ENCODE data around the gene PRMT3.
"Not testable (repeated sequence)": the region's sequence is repeated elsewhere in the genome, so short reads cannot be mapped to it uniquely, and the experiment has no call there.

Gene PRMT3

DNA sequence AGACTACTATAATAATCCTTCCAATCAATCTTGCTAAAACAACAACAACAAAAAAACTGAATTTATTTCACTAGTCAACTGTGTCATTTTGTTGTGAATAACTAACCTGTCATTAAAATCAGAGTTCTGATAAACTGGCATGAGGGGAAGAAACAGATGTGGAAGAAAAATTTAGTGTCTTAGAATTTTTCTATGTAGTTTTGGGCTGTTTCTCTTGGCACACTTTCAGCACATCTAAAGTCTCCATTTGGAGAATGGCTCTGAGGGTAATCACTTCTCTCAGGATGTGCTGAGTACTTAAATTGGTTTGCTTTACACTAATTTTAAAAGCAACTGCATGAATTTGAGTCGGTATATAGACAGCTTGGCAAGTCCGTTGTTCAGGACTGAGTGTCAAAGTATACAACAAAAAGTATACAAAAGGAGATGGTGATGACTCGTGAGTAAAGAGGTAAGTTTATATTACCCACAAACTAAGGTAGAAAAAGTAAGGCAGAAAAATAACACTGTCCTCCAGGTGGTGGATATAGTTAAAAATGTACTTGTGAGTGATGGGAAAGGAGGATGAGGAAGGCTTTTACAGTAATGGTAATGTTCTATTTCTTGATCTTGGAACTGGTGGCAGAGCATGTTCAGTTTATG, 13.8 kb upstream of the PRMT3 start:
- DNase-seq (ENCODE audit: low spot score): no peak

DNA sequence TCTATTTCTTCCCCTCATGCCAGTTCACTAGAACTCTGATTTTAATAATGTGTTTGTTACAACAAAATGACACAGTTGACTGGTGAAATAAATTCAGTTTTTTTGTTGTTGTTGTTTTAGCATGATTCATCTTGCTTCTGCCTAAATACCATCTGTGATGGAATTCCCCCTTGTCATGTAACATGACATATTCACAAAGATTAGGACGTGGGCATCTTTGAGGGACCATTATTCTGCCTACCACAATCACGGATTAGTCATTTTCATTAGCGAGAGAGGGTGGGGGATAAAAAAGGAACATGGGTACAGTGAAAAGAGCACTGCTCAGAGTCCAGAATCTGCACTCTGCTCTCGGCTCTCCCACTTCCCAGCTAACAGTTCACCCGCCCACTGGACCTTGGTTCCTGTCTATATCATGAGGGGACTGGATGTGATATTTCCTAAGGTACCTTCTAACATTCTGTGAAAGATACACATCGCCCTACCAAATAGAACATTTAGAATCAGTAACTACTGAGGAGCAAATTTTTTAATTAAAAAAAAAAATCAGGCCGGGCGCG, 12.7 kb upstream of the PRMT3 start:
- no peak for DNase-seq (ENCODE audit: low spot score)

DNA sequence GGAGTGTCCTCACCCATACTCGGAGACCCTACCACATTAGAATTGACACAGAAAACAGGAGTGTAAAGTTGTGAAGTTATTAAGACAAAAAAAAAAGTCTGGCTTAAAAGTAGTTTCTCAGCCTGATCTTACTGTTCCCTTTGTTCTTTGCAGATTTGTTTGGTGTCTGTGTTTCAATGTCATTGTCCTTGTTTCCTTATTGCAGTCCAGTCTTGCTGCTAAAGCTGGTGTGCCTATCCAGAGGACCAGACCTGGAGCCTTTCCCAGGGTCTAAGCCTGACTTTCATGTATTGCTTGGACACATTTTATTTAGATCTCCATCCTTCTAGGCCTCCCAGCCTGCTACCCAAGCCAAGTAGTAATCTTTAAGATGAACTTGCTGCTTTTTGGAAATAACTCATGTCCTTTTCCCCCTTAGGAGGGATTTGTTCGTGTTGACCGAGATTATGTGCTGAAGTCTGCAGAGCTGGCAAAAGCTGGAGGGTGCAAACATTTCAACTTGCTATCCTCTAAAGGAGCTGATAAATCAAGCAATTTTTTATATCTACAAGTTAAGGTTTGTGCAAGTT, 11.3 kb upstream of the PRMT3 start:
- DNase-seq (ENCODE audit: low spot score): no peak

DNA sequence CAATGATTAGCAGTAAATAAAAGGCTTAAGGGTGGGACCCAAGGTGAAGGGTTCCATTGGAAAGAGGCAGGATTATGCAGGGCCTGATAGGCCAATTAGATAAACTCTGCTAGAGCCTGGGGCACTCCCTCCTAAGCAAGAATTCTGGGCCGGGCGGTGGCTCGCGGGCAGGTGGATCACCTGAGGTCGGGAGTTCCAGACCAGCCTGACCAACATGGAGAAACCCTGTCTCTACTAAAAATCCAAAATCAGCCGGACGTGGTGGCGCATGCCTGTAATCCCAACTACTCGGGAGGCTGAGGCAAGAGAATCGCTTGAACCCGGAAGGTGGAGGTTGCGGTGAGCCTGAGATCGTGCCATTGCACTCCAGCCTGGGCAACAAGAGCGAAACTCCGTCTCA, 1.5 kb upstream of the PRMT3 start:
- DNase-seq (ENCODE audit: low spot score): not testable (repeated sequence)

- DNase-seq (ENCODE audit: low spot score): no peak
Measured at GRCh38 chr11:20388096-20389055, 860 bp downstream of the PRMT3 start.

DNA sequence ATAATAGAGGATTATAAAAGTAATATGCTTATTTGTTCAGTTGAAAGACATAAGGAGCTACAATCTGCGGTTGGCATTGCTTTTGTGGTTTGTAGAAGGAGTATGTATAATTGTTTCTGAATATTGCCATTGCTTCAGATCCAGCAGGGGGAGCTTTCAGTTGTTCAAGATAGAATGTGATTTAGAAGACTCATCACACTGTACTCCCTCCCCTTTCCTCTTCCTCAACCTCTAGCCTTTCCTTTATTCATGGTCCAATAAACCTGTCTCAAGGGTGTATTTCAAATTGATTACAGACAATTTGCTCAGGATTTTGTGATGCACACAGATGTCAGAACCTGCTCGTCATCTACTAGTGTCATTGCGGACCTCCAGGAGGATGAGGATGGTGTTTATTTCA, 9.8 kb downstream of the PRMT3 start:
- DNase-seq (ENCODE audit: low spot score): peak; percentile 68

- no peak for DNase-seq (ENCODE audit: low spot score)
Measured at GRCh38 chr11:20399498-20399897, 12.0 kb downstream of the PRMT3 start.

DNA sequence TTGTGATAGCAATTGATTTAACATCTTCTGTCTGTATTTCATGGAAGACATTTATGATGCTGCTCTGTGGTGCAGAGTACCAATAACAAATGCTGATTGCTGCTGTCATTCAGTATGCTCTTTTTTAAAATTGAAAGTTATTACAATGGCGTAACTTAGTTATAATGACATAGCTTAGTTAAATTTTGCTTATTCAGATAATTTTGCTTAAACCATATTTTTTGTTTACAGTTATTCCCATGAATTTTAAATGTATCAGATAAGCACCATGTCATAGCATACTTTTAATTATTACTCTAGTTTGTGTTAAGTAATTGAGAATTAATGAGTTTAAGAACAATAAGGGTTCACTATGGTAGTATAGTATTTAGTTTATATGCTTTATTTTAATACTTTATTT, 15.5 kb downstream of the PRMT3 start:
- no peak for DNase-seq (ENCODE audit: low spot score)

DNA sequence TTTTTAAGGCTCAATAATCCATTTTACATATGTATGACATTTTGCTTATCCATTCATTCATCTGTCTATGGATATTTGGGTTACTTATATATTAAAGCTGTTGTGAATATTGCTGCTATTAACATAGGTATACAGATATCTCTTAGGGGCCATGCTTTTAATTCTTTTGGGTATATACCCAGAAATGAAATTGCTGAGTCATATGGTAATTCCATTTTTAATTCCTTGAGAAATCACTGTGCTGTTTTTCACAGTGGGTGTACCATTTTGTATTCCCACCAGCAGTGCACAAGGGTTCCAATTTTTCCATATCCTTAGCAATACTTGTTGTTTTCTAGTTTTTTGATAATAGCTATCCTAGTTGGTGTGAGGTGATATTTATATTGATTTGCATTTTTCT, 19.0 kb downstream of the PRMT3 start:
- no peak for DNase-seq (ENCODE audit: low spot score)

- DNase-seq (ENCODE audit: low spot score): no peak
Measured at GRCh38 chr11:20407344-20407743, 19.8 kb downstream of the PRMT3 start.

DNA sequence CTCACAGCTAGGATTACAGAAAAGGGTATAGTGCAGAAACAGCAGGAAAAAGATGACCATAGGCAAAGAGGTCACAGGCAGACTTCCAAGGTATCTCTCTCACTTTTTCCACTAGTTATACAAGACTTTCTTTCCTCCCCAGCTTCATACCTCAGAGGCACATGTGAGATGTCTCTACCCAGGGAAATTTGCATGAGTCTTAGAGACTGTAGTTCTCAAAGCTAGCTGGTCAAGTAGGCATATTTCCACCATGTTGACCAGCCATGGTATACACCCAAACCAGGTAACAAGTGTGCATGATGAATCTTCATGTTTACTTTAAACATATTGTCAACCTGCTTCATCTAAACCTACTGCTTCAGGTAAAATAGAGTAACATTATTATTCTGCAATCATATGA, 27.9 kb downstream of the PRMT3 start:
- no peak for DNase-seq (ENCODE audit: low spot score)

DNA sequence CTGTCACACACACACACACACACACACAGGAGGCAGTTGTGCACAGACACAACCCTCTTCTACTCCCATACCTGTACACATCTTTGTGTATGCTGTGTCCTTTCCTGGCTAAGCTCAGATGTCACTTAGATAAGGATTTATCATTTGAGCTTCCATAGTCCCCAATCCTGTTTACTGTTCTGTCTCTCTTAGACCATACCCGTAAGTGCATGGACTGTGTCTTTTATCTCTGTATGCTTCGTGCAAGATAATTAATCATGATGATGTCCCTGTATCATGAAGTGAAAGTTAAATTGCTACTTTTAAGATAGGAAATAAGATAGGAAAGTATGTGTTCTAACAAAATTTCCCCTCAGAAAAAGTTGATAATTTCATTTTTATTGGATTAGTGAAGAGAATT, 30.3 kb downstream of the PRMT3 start:
- peak; percentile 68 for DNase-seq (ENCODE audit: low spot score)

DNA sequence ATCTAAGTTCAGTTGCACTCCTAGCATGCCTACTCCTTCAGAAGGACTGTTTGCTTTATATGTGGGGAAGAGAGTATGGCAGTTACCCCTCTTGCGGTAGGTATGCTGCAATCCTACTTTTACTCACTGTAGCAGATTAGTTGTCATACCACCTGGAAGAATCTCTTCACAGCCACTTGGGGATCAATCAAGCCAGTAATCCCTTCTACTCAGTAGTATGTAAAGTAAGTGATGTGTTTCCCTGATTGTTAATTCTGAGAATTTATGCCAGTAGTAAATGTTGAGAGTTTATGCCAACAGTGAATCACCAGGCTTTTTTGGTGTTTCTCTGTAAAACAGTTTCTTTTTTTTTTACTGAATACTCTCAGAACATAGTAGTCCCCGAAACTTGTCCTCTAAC, 34.4 kb downstream of the PRMT3 start:
- DNase-seq (ENCODE audit: low spot score): no peak

DNA sequence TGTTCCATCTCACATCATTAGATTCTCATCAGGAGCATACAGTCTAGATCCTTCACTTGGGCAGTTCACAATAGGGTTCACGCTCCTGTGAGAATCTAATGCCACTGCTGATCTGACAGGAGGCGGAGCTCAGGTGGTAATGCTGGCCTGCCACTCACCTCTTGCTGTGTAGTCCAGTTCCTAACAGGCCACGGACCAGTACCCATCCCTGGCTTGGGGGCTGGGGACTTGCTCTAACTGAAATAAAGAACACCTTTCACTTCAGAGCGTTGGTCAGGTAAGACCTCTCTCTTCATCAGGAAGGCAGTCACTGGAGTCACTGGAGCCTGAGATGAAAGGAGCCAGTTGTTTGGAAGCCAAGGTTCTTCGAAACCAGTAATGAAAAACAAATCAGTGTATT, 41.7 kb downstream of the PRMT3 start:
- DNase-seq (ENCODE audit: low spot score): no peak

GRCh38 chr11:20438637-20439036, 51.1 kb downstream of the PRMT3 start:
- DNase-seq (ENCODE audit: low spot score): no peak

- DNase-seq (ENCODE audit: low spot score): peak; percentile 6
Measured at GRCh38 chr11:20443596-20443995, 56.1 kb downstream of the PRMT3 start.

DNA sequence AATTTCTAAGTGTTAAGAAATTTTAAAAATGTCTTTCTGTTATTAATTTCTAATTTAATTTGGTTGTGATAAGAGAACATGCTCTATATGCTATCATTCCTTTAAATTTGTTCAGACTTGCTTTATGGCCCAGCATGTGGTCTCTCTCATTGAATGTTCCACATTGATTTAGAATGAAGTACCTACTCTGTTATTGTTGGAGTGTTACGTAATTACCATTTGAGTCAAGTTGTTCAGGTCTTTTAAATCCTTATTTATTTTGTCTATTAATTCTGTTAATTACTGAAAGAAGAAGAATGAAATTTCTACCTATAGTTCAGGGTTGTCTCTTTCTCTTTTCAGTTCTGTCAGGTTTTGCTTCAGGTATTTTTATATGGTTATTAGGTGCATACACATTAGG, 57.0 kb downstream of the PRMT3 start:
- DNase-seq (ENCODE audit: low spot score): no peak

DNA sequence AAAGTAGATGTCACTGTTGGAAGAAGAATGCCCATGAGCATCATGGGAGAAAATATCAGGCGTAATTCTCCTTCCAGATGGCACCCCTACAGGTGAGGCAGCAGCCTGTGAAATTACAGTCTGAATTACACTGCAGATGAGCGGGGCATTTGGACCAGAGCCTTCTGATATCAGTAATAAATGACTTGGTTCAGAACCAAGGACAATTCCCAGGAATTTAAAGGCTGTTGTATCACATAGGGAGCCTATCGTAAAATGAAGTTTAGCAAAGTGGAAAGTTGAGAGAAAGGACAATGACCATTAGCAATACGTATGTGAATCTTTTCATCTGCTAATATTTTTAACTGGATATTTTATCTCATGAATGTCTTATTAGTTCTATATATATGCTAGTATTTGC, 61.3 kb downstream of the PRMT3 start:
- no peak for DNase-seq (ENCODE audit: low spot score)

DNA sequence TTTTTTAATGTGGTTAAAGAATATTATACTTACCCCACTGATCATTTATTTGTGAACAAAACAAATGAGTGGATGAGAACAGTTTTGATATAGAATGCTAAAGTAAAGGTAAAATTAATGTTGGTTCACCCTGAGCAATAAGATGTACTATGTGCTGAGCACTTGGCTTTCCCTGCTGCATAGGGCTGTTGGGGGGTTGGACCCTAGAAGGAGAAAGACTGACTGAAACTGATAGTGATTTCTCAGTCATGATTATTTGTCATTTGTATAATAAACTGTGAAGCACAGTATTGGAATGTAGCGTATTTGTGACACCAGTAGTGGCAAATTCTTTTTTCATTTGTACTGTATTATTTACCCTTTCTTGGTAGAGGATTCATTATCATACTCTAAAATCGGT, 63.3 kb downstream of the PRMT3 start:
- DNase-seq (ENCODE audit: low spot score): no peak

DNA sequence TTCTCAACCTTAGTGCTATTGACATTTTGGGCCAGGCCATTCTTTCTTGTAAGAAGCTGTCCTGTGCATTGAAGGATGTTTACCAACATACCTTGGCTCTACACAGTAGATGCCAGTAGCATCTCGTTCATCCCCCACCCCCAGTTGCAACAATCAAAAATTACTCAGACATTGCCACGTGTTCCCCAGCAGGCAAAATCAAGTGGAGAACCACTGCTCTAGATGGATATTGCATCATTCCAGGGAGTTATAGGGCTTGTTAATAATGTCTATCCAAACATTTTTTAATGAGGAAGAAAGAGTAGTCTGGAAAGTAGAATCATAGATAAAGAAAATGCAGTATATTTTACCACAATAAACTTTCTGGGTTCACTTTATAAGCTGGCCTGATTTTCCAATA, 64.1 kb downstream of the PRMT3 start:
- DNase-seq (ENCODE audit: low spot score): no peak

GRCh38 chr11:20452585-20452984, 65.1 kb downstream of the PRMT3 start:
- DNase-seq (ENCODE audit: low spot score): peak; percentile 32

DNA sequence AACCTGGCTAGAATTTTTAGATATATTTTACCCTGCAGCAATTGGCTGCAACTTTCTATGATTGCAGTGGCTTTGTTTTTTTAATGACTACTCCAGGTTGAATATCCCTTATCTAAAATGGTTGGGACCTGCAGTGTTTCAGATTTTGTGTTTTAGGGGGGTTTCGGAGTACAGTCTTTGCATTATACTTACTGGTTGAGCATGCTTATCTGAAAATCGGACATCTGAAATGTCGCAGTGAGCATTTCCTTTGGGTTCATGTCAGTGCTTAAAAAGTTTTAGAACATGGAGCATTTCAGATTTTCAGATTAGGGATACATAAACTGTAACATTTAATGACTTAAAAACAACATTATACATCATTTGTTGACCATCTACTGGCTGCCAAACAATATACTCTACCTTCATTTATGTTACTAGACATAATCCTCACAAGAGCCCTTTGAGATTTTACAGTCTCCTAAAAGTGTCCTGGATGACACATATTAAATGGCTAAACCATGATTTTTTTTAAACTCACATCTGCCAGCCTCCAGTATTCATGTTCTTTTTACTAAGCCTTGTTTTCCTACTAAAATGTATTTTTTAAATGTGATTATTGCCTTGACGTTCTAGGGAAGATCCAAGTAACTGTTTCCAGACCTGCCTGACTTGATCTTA, 66.3 kb downstream of the PRMT3 start:
- DNase-seq (ENCODE audit: low spot score): peak; percentile 94
